K562 (cell line): ENCODE data around the gene KLC1. TPM values are rescaled to one million over a fixed set of nuclear protein-coding genes. Genes with fewer than 3 reads are reported as not detected.

Experiments
- ATAC-seq: fragments of 200-7000 bp; cut with Tn5 transposase; 3 replicates; pipeline ENCODE4 v1.9.1; 2020; ENCODE audit warnings: moderate library complexity
- BruUV-seq: library from RNA; stranded (reverse); fragments of 400-500 nt; replicated peaks from 2 replicates; lab custom pipeline; 2021; lab: Mats Ljungman, UMichigan
- CTCF ChIA-PET: fragments of 300-600 bp; formaldehyde crosslinking; extraction: SDS; loops from one replicate; lab custom pipeline; 2021; ENCODE audit warnings: low intra/inter-chr PET ratio; lab: Yijun Ruan, JAX
- POLR2A ChIA-PET: fragments of 300-600, 350-650 bp; sonication (Branson Sonifier 250); formaldehyde crosslinking; extraction: SDS; loops from one replicate; lab custom pipeline; 2021; ENCODE audit warnings: antibody characterized with exemption, inconsistent platforms; lab: Yijun Ruan, JAX
- DNase-seq, 4 experiments: peaks; one replicate each; pipeline versions ENCODE4 v3.0.0 to v3.0.0-alpha.2; 2011 to 2018; ENCODE audit warnings: low spot score in 3 of 4, mixed read lengths in 3 of 4; ENCODE audit errors: extremely low read depth in 1 of 4
- FAIRE-seq: peaks from 2 replicates; lab custom pipeline; 2011; peaks lifted over from hg19 to GRCh38; lab: Jason Lieb, UNC
- H2AFZ ChIP-seq: 2 replicates; pipeline ENCODE4 v1.6.0; 2011; ENCODE audit warnings: low read depth, low read length, control low read depth, inconsistent platforms
- H3K27ac ChIP-seq: fragments of 200-600 bp; 3 replicates; pipeline ENCODE4 v1.8.0; 2011; ENCODE audit warnings: low read depth, mild to moderate bottlenecking, control low read depth, inconsistent platforms, low read length, moderate library complexity, mixed read lengths; ENCODE audit errors: extremely low read depth
- H3K27me3 ChIP-seq, 2 experiments: fragments of 300-600 bp in 1 of 2; 2 replicates in 1 of 2; 3 replicates in 1 of 2; pipeline versions ENCODE4 v1.6.0 to v1.8.0; 2011; ENCODE audit warnings: inconsistent platforms in 2 of 2, low read length in 2 of 2, mild to moderate bottlenecking in 1 of 2, mixed read lengths in 1 of 2, moderate library complexity in 1 of 2; ENCODE audit not compliant: control insufficient read depth in 2 of 2, insufficient read depth in 2 of 2
- H3K36me3 ChIP-seq: fragments of 300-600 bp; 3 replicates; pipeline ENCODE4 v1.8.0; 2011; ENCODE audit warnings: mild to moderate bottlenecking, low read length, inconsistent platforms; ENCODE audit not compliant: control insufficient read depth, insufficient read depth
- H3K4me1 ChIP-seq, 2 experiments: fragments of 200-600 bp in 1 of 2; replicated peaks in 1 of 2; 2 replicates in 1 of 2; 3 replicates in 1 of 2; pipeline versions ENCODE4 v1.5.1 to v1.8.0; 2011; ENCODE audit warnings: inconsistent platforms in 2 of 2, low read length in 2 of 2, mild to moderate bottlenecking in 1 of 2, mixed read lengths in 1 of 2, moderate library complexity in 1 of 2; ENCODE audit not compliant: control insufficient read depth in 2 of 2, insufficient read depth in 2 of 2
- H3K4me2 ChIP-seq: 2 replicates; pipeline ENCODE4 v1.6.1; 2011; ENCODE audit warnings: low read length, control low read depth, inconsistent platforms, mixed read lengths; ENCODE audit not compliant: insufficient read depth
- H3K4me3 ChIP-seq: fragments of 200-600 bp; sonication (generic), shearing (Covaris generic); 2 replicates; pipeline ENCODE4 v1.5.1; 2016; ENCODE audit warnings: control low read depth, inconsistent platforms
- H3K79me2 ChIP-seq: fragments of 200-600 bp; 3 replicates; pipeline ENCODE4 v1.8.0; 2011; ENCODE audit warnings: low read length, inconsistent platforms; ENCODE audit not compliant: control insufficient read depth, insufficient read depth
- H3K9ac ChIP-seq, 2 experiments: 2 replicates each; pipeline versions ENCODE4 v1.6.0 to v1.6.1; 2011; ENCODE audit warnings: low read depth in 2 of 2, low read length in 2 of 2, control low read depth in 1 of 2, inconsistent platforms in 1 of 2, mild to moderate bottlenecking in 1 of 2, mixed read lengths in 1 of 2; ENCODE audit not compliant: insufficient read depth in 1 of 2
- H3K9me1 ChIP-seq: one replicate; pipeline ENCODE4 v1.6.0; 2011; ENCODE audit warnings: inconsistent platforms, mild to moderate bottlenecking, low read length, moderate library complexity; ENCODE audit not compliant: control insufficient read depth, insufficient read depth
- H3K9me3 ChIP-seq: replicated peaks from 2 replicates; pipeline ENCODE4 v1.5.1; 2011; ENCODE audit warnings: low read depth, low read length, inconsistent platforms; ENCODE audit not compliant: control insufficient read depth, insufficient read depth
- H4K20me1 ChIP-seq: replicated peaks from 2 replicates; pipeline ENCODE4 v1.6.1; 2011; ENCODE audit warnings: low read length, inconsistent platforms, mixed read lengths; ENCODE audit not compliant: control insufficient read depth, insufficient read depth
- ARHGAP35 ChIP-seq: fragments of 450-650 bp; IDR thresholded peaks from 2 replicates; pipeline ENCODE4 v1.6.1; 2018; ENCODE audit not compliant: partially characterized antibody
- CBFA2T2 ChIP-seq: fragments of 450-650 bp; conservative IDR thresholded peaks from 2 replicates; pipeline ENCODE4 v1.6.1; 2017; ENCODE audit warnings: mild to moderate bottlenecking
- MAFG ChIP-seq: fragments of 450-650 bp; conservative IDR thresholded peaks from 2 replicates; pipeline ENCODE4 v1.6.1; 2016; ENCODE audit warnings: missing genetic modification characterization, missing compliant biosample characterization
- NCOA1 ChIP-seq: fragments of 450-650 bp; IDR thresholded peaks from 2 replicates; pipeline ENCODE4 v1.6.1; 2016; ENCODE audit warnings: low read depth
- POLR2B ChIP-seq: fragments of 450-650 bp; IDR thresholded peaks from 2 replicates; pipeline ENCODE4 v1.6.1; 2018; ENCODE audit warnings: low read depth; ENCODE audit not compliant: partially characterized antibody
- SLC30A9 ChIP-seq: fragments of 250-450 bp; sonication (Bioruptor Pico); IDR thresholded peaks from 2 replicates; pipeline ENCODE4 v1.8.0; 2022; ENCODE audit warnings: mild to moderate bottlenecking, moderate library complexity
- TOE1 ChIP-seq, 2 experiments: fragments of 450-650 bp in 1 of 2; sonication (generic) in 1 of 2; formaldehyde crosslinking in 1 of 2; IDR thresholded peaks; 2 replicates each; pipeline versions ENCODE4 v1.7.1 to v1.8.0; 2016 to 2022; ENCODE audit warnings: borderline replicate concordance in 2 of 2, mild to moderate bottlenecking in 2 of 2, antibody characterized with exemption in 1 of 2, inconsistent platforms in 1 of 2, low read depth in 1 of 2, missing genetic modification reagents in 1 of 2, moderate library complexity in 1 of 2
- ZNF239 ChIP-seq: fragments of 250-450 bp; sonication (Bioruptor Pico); IDR thresholded peaks from 2 replicates; pipeline ENCODE4 v1.4.0; 2020; ENCODE audit warnings: mild to moderate bottlenecking
- ZNF274 ChIP-seq: IDR thresholded peaks from 2 replicates; pipeline ENCODE4 v1.6.1; 2011; ENCODE audit warnings: low read depth, mild to moderate bottlenecking, low read length, moderate library complexity, borderline replicate concordance
- WGBS: fragments of 100-300 bp; shearing (Covaris generic); methylation state at CpG from one replicate; pipeline ENCODE4 v1.1.6; 2016; ENCODE audit warnings: low coverage, mixed read lengths; ENCODE audit not compliant: insufficient coverage; ENCODE audit errors: missing lambda C conversion rate; 5-methylcytosine and 5-hydroxymethylcytosine counted together
- in situ Hi-C: fragments of 300-500 bp; cut with MboI; formaldehyde crosslinking; loops from 4 replicates; pipeline ENCODE4 v1.15.0; 2018; ENCODE audit warnings: inconsistent platforms, mixed read lengths
- intact Hi-C: fragments of 100-400 bp; cut with micrococcal nuclease; formaldehyde crosslinking; loops from 2 replicates; pipeline ENCODE4 v1.14.2; 2022
- polyA plus RNA-seq, 8 experiments: library from polyadenylated mRNA; depleted of rRNA in 4 of 8; stranded (reverse) in 5 of 8; unstranded in 3 of 8; fragments of >200 nt; fragmentation: Nextera tagmentation in 2 of 8; fragmentation: Illumina TruSeq in 1 of 8; extraction: Ambion mirVana in 2 of 8; extraction: Trizol in 1 of 8; gene quantifications; 2 replicates each; pipeline versions ENCODE4 v1.2.1 to v1.2.3, GENCODE V29; 2011 to 2014; ENCODE audit warnings: inconsistent platforms in 1 of 8, missing spikeins in 1 of 8
- total RNA-seq, 7 experiments: library from RNA; depleted of rRNA in 6 of 7; stranded (reverse); fragments of >200 nt in 6 of 7; fragmentation: Illumina TruSeq in 2 of 7; extraction: Trizol in 2 of 7; gene quantifications; 2 replicates each; pipeline versions ENCODE4 v1.2.1 to v1.2.3, GENCODE V29; 2011 to 2021; ENCODE audit warnings: low replicate concordance in 1 of 7
- TF ChIP-seq, protein P1 (sequence below): fragments of 450-650 bp; formaldehyde crosslinking; IDR thresholded peaks from 2 replicates; pipeline ENCODE4 v1.4.0; 2022; ENCODE audit warnings: missing genetic modification characterization
- TF ChIP-seq, protein P2 (sequence below): sonication (generic); formaldehyde crosslinking; IDR thresholded peaks from 2 replicates; pipeline ENCODE4 v1.8.0; 2022; ENCODE audit warnings: missing genetic modification reagents, mild to moderate bottlenecking, moderate library complexity, borderline replicate concordance

KLC1 gene
- total and polyA plus RNA-seq, 9 of the 15 experiments (the other 6 are each of a cell fraction or from before 2014, with no cell fraction given): 4.9 to 134 (median 54.8) TPM

DNA sequence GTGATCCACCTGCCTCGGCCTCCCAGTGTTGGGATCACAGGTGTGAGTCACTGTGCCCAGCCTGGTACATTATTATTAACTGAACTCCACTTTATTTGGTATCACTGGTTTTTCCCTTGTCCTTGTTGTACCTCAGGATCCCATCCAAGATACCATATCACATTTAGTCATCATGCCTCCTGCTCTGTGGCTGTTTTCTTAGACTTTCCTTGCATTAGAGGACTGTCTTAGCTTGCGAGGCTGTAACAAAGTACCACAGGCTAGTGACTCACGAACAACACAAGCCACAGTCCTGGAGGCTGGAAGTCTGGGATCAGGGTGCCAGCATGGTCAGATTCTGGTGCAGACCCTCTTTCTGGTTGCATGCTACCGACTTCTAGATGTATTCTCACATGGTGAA lies 12.2 kb downstream of the KLC1 start:
- no peak for FAIRE-seq
- no peaks in the 10 kb centered on the region for H3K27me3 ChIP-seq
- ATAC-seq: no peak
- intact Hi-C loops: no loop called here
- no TSS peak for BruUV-seq
- CTCF ChIA-PET: no interaction called here
- H3K36me3 ChIP-seq: peaks cover 11% of the 10 kb centered on the region; the same call in 1 of the 3 replicates
- H3K4me3 ChIP-seq: no peak overlapping the region
- H3K9ac ChIP-seq: peak overlapping the region in 1 of 2 experiments; percentile 45; a peak in 1 of 4 replicates
- WGBS: 89% methylated on average over 4 of the region's 4 CpGs
- no peak overlapping the region for H3K4me2 ChIP-seq
- in situ Hi-C loops: no loop called here
- POLR2A ChIA-PET: interaction anchor here (1.0 kb wide), 1 partner anchor 10 kb away, joined by 3 read pairs; no protein-coding TSS in a partner anchor
- H3K9me1 ChIP-seq: no peaks in the 10 kb centered on the region
- no peak for DNase-seq
- H3K27ac ChIP-seq: no peak overlapping the region
- peaks cover 73% of the 10 kb centered on the region for H3K79me2 ChIP-seq
- H3K4me1 ChIP-seq: no peaks in the 10 kb centered on the region; a peak in 1 of 5 replicates
- H3K9me3 ChIP-seq: no peaks in the 10 kb centered on the region
- TF ChIP-seq, protein P1, sequence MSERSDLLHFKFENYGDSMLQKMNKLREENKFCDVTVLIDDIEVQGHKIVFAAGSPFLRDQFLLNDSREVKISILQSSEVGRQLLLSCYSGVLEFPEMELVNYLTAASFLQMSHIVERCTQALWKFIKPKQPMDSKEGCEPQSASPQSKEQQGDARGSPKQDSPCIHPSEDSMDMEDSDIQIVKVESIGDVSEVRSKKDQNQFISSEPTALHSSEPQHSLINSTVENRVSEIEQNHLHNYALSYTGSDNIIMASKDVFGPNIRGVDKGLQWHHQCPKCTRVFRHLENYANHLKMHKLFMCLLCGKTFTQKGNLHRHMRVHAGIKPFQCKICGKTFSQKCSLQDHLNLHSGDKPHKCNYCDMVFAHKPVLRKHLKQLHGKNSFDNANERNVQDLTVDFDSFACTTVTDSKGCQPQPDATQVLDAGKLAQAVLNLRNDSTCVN (CRISPR knock-in tag): no peak
- no peak for TF ChIP-seq TOE1 (IDR thresholded peaks at IDR 0.05; ENCODE audit: borderline replicate concordance)
- no peak for TF ChIP-seq TOE1 (CRISPR knock-in tag; IDR thresholded peaks at IDR 0.05; ENCODE audit: borderline replicate concordance, low read depth)
- no peak for TF ChIP-seq ZNF274
- no peak for TF ChIP-seq CBFA2T2
- TF ChIP-seq, protein P2, sequence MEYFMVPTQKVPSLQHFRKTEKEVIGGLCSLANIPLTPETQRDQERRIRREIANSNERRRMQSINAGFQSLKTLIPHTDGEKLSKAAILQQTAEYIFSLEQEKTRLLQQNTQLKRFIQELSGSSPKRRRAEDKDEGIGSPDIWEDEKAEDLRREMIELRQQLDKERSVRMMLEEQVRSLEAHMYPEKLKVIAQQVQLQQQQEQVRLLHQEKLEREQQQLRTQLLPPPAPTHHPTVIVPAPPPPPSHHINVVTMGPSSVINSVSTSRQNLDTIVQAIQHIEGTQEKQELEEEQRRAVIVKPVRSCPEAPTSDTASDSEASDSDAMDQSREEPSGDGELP (CRISPR knock-in tag): no peak
- TF ChIP-seq ZNF239 (CRISPR knock-in tag): no peak
- no peak for TF ChIP-seq ARHGAP35
- no peak for TF ChIP-seq NCOA1
- TF ChIP-seq SLC30A9 (CRISPR knock-in tag): no peak
- no peak for TF ChIP-seq POLR2B
- TF ChIP-seq MAFG (tag): no peak
- no peak overlapping the region for H2AFZ ChIP-seq
- no peaks in the 10 kb centered on the region; the same call in 1 of the 2 replicates for H4K20me1 ChIP-seq
